ENCODE results near the gene MYO3B.

Gene MYO3B

DNA sequence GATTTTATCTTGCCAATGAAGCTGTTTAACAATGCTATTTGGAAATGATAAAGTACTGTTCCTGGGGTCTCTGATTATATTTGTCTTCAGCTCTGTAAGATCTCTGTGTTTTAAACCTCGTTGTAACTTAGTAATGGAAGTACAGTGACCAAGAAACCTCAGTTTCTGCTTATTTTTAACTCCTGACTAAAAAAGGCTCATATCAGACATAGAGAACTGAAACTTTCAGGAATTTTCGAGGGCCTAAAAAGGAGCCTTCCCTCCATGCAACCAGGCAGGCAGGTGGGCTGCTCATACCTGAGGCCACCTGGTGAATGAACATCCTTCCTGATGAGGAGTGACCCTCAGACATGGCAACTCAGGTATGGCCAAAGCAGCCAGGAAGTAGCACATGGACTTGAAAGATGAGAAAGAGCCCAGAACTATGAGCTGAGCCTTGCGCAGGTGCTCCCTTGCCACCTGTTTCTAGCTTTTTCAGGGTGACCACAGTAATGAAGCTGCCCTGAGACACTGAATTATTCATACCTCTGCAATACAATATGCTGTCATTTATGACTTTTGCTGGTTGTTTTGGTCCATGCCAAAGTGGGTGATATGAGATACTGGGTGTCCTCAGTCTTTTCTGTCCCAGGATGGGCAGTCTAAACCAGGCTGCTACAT is 23.9 kb downstream of the MYO3B start:
- H3K4me1 ChIP-seq (ENCODE audit: insufficient read depth, low read length) = no peaks in the 10 kb centered on the region
- TF ChIP-seq EZH2 (IDR thresholded peaks at IDR 0.05; ENCODE audit: borderline replicate concordance, low read depth, low read length, severe bottlenecking) = no peak
- TF ChIP-seq, protein P1, sequence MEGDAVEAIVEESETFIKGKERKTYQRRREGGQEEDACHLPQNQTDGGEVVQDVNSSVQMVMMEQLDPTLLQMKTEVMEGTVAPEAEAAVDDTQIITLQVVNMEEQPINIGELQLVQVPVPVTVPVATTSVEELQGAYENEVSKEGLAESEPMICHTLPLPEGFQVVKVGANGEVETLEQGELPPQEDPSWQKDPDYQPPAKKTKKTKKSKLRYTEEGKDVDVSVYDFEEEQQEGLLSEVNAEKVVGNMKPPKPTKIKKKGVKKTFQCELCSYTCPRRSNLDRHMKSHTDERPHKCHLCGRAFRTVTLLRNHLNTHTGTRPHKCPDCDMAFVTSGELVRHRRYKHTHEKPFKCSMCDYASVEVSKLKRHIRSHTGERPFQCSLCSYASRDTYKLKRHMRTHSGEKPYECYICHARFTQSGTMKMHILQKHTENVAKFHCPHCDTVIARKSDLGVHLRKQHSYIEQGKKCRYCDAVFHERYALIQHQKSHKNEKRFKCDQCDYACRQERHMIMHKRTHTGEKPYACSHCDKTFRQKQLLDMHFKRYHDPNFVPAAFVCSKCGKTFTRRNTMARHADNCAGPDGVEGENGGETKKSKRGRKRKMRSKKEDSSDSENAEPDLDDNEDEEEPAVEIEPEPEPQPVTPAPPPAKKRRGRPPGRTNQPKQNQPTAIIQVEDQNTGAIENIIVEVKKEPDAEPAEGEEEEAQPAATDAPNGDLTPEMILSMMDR (IDR thresholded peaks at IDR 0.05; ENCODE audit: borderline replicate concordance, extremely low read depth, low read length, poor library complexity, severe bottlenecking) = no peak
- no peaks in the 10 kb centered on the region for H4K20me1 ChIP-seq (ENCODE audit: insufficient read depth, low read length)
- H3K9me3 ChIP-seq (ENCODE audit: insufficient read depth, low read length, severe bottlenecking) = no peaks in the 10 kb centered on the region
- H3K9ac ChIP-seq (ENCODE audit: low read depth, low read length) = no peak overlapping the region
- no peaks in the 10 kb centered on the region for H3K79me2 ChIP-seq (ENCODE audit: insufficient read depth, low read length)
- ATAC-seq (ENCODE audit: insufficient read depth, low read depth) = no peak
- H3K4me3 ChIP-seq (ENCODE audit: low read depth in 1 of 2, low read length in 2 of 2) = no peak overlapping the region
- no peak for DNase-seq
- H2AFZ ChIP-seq (ENCODE audit: low read depth, low read length) = no peak overlapping the region
- H3K27me3 ChIP-seq (ENCODE audit: insufficient read depth, low read length, poor library complexity) = no peaks in the 10 kb centered on the region
- H3K4me2 ChIP-seq (ENCODE audit: insufficient read depth, low read length) = no peak overlapping the region
- H3K27ac ChIP-seq (ENCODE audit: low read length) = no peak overlapping the region
- no peaks in the 10 kb centered on the region for H3K36me3 ChIP-seq (ENCODE audit: insufficient read depth, low read length)

- H3K27ac ChIP-seq (ENCODE audit: low read length) = no peak overlapping the region
- no peak overlapping the region for H2AFZ ChIP-seq (ENCODE audit: low read depth, low read length)
- no peak overlapping the region for H3K4me2 ChIP-seq (ENCODE audit: insufficient read depth, low read length)
- no peaks in the 10 kb centered on the region for H3K79me2 ChIP-seq (ENCODE audit: insufficient read depth, low read length)
- no peaks in the 10 kb centered on the region for H3K4me1 ChIP-seq (ENCODE audit: insufficient read depth, low read length)
- H4K20me1 ChIP-seq (ENCODE audit: insufficient read depth, low read length) = no peaks in the 10 kb centered on the region
- H3K4me3 ChIP-seq (ENCODE audit: low read depth in 1 of 2, low read length in 2 of 2) = no peak overlapping the region
- ATAC-seq (ENCODE audit: insufficient read depth, low read depth) (no peak), DNase-seq (no peak)
- H3K27me3 ChIP-seq (ENCODE audit: insufficient read depth, low read length, poor library complexity) = no peaks in the 10 kb centered on the region
- no peaks in the 10 kb centered on the region for H3K9me3 ChIP-seq (ENCODE audit: insufficient read depth, low read length, severe bottlenecking)
- H3K36me3 ChIP-seq (ENCODE audit: insufficient read depth, low read length) = no peaks in the 10 kb centered on the region
- no peak overlapping the region for H3K9ac ChIP-seq (ENCODE audit: low read depth, low read length)
- TF ChIP-seq, protein P1 (IDR thresholded peaks at IDR 0.05; ENCODE audit: borderline replicate concordance, extremely low read depth, low read length, poor library complexity, severe bottlenecking) = no peak
- TF ChIP-seq EZH2 (IDR thresholded peaks at IDR 0.05; ENCODE audit: borderline replicate concordance, low read depth, low read length, severe bottlenecking) = no peak
Observed at GRCh38 chr2:170202437-170202836, 24.5 kb downstream of the MYO3B start.

DNA sequence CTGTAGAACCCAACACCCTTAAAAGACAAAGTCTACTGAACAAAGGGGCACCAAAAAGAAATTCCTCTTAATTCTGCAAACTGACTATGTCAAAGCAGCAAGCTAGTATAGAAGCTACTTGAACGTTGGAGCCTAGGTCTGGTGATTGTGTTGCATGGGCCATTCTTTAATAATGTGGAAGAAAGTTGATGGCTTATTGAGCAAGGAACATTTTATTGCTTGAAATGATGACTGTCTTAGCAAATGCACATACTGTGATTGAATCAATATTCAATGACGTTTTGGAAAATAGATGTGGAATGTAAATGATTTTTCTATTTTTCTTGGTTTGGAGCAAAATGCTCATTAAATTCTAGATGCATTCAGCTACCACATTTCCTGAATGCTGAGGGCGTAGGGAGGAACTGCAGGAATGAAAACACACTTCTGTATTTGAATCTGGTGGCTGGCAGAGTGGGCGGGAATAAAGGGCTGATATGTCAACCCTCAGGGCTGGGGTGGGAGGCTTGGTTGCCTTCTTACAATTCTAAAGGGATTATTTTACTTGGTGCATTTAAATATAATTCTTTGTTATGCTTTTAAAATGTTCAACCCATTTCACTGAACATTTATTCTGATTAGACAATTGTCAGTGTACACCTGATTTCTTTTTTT is 26.5 kb downstream of the MYO3B start:
- H3K79me2 ChIP-seq (ENCODE audit: insufficient read depth, low read length) = no peaks in the 10 kb centered on the region
- no peaks in the 10 kb centered on the region for H4K20me1 ChIP-seq (ENCODE audit: insufficient read depth, low read length)
- H3K4me3 ChIP-seq (ENCODE audit: low read depth in 1 of 2, low read length in 2 of 2) = no peak overlapping the region
- no peaks in the 10 kb centered on the region for H3K4me1 ChIP-seq (ENCODE audit: insufficient read depth, low read length)
- no peaks in the 10 kb centered on the region for H3K9me3 ChIP-seq (ENCODE audit: insufficient read depth, low read length, severe bottlenecking)
- H3K27me3 ChIP-seq (ENCODE audit: insufficient read depth, low read length, poor library complexity) = no peaks in the 10 kb centered on the region
- H3K9ac ChIP-seq (ENCODE audit: low read depth, low read length) = no peak overlapping the region
- no peak overlapping the region for H2AFZ ChIP-seq (ENCODE audit: low read depth, low read length)
- no peak for TF ChIP-seq EZH2 (IDR thresholded peaks at IDR 0.05; ENCODE audit: borderline replicate concordance, low read depth, low read length, severe bottlenecking)
- TF ChIP-seq, protein P1 (IDR thresholded peaks at IDR 0.05; ENCODE audit: borderline replicate concordance, extremely low read depth, low read length, poor library complexity, severe bottlenecking) = no peak
- no peak overlapping the region for H3K4me2 ChIP-seq (ENCODE audit: insufficient read depth, low read length)
- no peak for DNase-seq
- no peaks in the 10 kb centered on the region for H3K36me3 ChIP-seq (ENCODE audit: insufficient read depth, low read length)
- no peak for ATAC-seq (ENCODE audit: insufficient read depth, low read depth)
- H3K27ac ChIP-seq (ENCODE audit: low read length) = no peak overlapping the region

All from DND-41 (cell line).